DOHH2 (cell line): ENCODE data around the gene WHAMM.

Experiments
- H3F3A ChIP-seq: fragments of 200-600 bp; sonication (generic), shearing (Covaris generic); 2 replicates; pipeline ENCODE4 v1.6.0; 2016; ENCODE audit warnings: antibody characterized with exemption, mild to moderate bottlenecking; ENCODE audit not compliant: control insufficient read depth, insufficient read depth
- H3K27ac ChIP-seq: fragments of 200-600 bp; sonication (generic); 2 replicates; pipeline ENCODE4 v1.5.1; 2014; ENCODE audit warnings: low read depth, mild to moderate bottlenecking, low read length, moderate library complexity
- H3K27me3 ChIP-seq: fragments of 200-600 bp; sonication (generic); 2 replicates; pipeline ENCODE4 v1.6.1; 2014; ENCODE audit warnings: mild to moderate bottlenecking, low read length, mixed read lengths; ENCODE audit not compliant: control insufficient read depth
- H3K36me3 ChIP-seq: fragments of 200-600 bp; sonication (generic); 2 replicates; pipeline ENCODE4 v1.6.1; 2014; ENCODE audit warnings: mild to moderate bottlenecking, low read length, moderate library complexity, mixed read lengths; ENCODE audit not compliant: control insufficient read depth
- H3K4me1 ChIP-seq: fragments of 200-600 bp; sonication (generic); 2 replicates; pipeline ENCODE4 v1.6.1; 2014; ENCODE audit warnings: mild to moderate bottlenecking, low read length, mixed read lengths; ENCODE audit not compliant: control insufficient read depth
- H3K4me2 ChIP-seq: fragments of 200-600 bp; sonication (generic); 2 replicates; pipeline ENCODE4 v1.6.0; 2014; ENCODE audit warnings: mild to moderate bottlenecking, low read length, moderate library complexity
- H3K4me3 ChIP-seq: fragments of 200-600 bp; sonication (generic); 2 replicates; pipeline ENCODE4 v1.5.1; 2014; ENCODE audit warnings: mild to moderate bottlenecking, low read length, mixed read lengths
- H3K79me2 ChIP-seq: fragments of 200-600 bp; sonication (generic); 2 replicates; pipeline ENCODE4 v1.6.1; 2014; ENCODE audit warnings: mild to moderate bottlenecking, low read length, mixed read lengths; ENCODE audit not compliant: control insufficient read depth
- H3K9me2 ChIP-seq: fragments of 200-600 bp; sonication (generic); replicated peaks from 2 replicates; pipeline ENCODE4 v1.6.1; 2014; ENCODE audit warnings: mild to moderate bottlenecking, low read length, mixed read lengths; ENCODE audit not compliant: control insufficient read depth
- H3K9me3 ChIP-seq: fragments of 200-600 bp; sonication (generic); 2 replicates; pipeline ENCODE4 v1.6.1; 2014; ENCODE audit warnings: antibody characterized with exemption, low read length, mixed read lengths; ENCODE audit not compliant: control insufficient read depth, insufficient read depth
- H4K20me1 ChIP-seq: fragments of 200-600 bp; sonication (generic); 2 replicates; pipeline ENCODE4 v1.6.0; 2014; ENCODE audit warnings: low read depth, mild to moderate bottlenecking, antibody characterized with exemption, low read length, moderate library complexity; ENCODE audit not compliant: control insufficient read depth, insufficient read depth
- EZH2phosphoT487 ChIP-seq: fragments of 200-600 bp; sonication (generic); IDR thresholded peaks from 2 replicates; pipeline ENCODE4 v1.6.1; 2017; ENCODE audit warnings: borderline replicate concordance, mild to moderate bottlenecking, antibody characterized with exemption, low read length, moderate library complexity, mixed read lengths
- TF ChIP-seq, protein P1 (sequence below): fragments of 200-600 bp; sonication (generic); IDR thresholded peaks from one replicate; pipeline ENCODE4 v1.5.1; 2014; ENCODE audit warnings: antibody characterized with exemption, mild to moderate bottlenecking, low read depth, low read length; ENCODE audit not compliant: poor library complexity, severe bottlenecking

The WHAMM gene

DNA sequence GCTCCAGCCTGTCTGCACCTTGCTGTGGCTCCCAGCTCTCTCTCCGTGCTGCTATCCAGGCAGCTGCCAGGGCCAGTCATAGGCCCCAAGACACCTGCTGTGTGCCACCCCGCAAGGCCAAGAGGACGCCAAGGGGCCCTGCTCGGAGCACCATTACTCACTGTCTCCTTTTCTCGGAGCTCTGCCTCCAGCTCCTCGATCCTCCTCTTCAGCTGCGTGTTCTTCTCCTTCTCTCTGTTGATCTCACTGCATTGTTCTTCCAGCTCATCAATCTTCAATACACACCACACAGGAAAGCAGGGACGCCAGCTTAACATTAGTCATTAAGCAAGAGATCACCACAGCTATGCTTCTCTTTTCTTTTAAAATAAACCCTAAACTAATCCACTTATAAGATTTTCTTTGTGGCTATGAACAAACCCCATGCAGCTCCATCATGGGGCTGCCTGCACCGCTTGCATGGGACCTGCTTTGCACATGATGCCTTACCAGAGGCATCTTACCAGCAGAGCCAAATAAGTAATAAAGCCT is 42.6 kb downstream of the WHAMM start:
- H3K9me2 ChIP-seq = no peaks in the 10 kb centered on the region
- no peaks in the 10 kb centered on the region for H3F3A ChIP-seq
- H3K27ac ChIP-seq = no peak overlapping the region
- peaks cover 20% of the 10 kb centered on the region for H3K4me1 ChIP-seq
- H3K36me3 ChIP-seq = no peaks in the 10 kb centered on the region
- H3K4me2 ChIP-seq = no peak overlapping the region
- H3K4me3 ChIP-seq = no peak overlapping the region
- TF ChIP-seq, protein P1, sequence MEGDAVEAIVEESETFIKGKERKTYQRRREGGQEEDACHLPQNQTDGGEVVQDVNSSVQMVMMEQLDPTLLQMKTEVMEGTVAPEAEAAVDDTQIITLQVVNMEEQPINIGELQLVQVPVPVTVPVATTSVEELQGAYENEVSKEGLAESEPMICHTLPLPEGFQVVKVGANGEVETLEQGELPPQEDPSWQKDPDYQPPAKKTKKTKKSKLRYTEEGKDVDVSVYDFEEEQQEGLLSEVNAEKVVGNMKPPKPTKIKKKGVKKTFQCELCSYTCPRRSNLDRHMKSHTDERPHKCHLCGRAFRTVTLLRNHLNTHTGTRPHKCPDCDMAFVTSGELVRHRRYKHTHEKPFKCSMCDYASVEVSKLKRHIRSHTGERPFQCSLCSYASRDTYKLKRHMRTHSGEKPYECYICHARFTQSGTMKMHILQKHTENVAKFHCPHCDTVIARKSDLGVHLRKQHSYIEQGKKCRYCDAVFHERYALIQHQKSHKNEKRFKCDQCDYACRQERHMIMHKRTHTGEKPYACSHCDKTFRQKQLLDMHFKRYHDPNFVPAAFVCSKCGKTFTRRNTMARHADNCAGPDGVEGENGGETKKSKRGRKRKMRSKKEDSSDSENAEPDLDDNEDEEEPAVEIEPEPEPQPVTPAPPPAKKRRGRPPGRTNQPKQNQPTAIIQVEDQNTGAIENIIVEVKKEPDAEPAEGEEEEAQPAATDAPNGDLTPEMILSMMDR = no peak
- TF ChIP-seq EZH2phosphoT487 = no peak
- H3K27me3 ChIP-seq = no peaks in the 10 kb centered on the region
- H3K79me2 ChIP-seq = no peaks in the 10 kb centered on the region
- no peaks in the 10 kb centered on the region for H4K20me1 ChIP-seq
- H3K9me3 ChIP-seq = no peaks in the 10 kb centered on the region

DNA sequence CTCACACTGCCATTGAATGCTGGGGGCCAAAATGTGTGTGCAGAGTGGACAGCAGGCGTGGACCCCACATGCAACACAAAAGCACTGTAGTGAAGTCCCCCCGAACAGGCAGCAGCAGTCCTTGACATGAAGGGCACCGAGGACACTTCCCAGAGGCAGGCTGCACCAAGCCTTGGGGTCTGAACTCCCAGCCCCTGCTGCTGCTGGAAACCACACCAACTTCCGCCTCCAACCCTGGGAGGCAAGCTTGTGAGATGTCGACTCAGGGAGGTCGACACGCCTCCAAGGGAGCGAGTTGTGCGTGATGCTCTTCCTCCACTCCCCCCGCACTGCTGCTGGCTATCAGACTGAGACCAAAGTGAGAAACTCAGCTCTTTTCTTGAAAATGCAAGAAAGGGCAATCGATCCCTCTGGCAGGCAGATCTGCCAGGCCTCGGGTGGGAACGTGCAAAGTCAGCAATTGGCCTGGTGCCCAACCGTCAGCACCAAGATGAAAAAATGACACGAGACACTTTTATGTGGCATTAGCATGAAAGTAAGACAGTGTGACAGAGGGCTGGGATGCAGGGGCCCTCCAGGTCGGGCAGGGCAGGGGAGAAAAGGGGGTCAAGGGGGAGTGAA is 43.6 kb downstream of the WHAMM start:
- no peak overlapping the region for H3K27ac ChIP-seq
- H3K36me3 ChIP-seq = no peaks in the 10 kb centered on the region
- H3K4me3 ChIP-seq = no peak overlapping the region
- no peak overlapping the region for H3K4me2 ChIP-seq
- H3K79me2 ChIP-seq = no peaks in the 10 kb centered on the region
- no peaks in the 10 kb centered on the region for H3K9me3 ChIP-seq
- H3K27me3 ChIP-seq = no peaks in the 10 kb centered on the region
- no peak for TF ChIP-seq EZH2phosphoT487
- TF ChIP-seq, protein P1 = no peak
- no peaks in the 10 kb centered on the region for H3K9me2 ChIP-seq
- peaks cover 20% of the 10 kb centered on the region for H3K4me1 ChIP-seq
- no peaks in the 10 kb centered on the region for H3F3A ChIP-seq
- H4K20me1 ChIP-seq = no peaks in the 10 kb centered on the region

GRCh38 chr15:82854554-82854953 is 45.1 kb downstream of the WHAMM start:
- no peaks in the 10 kb centered on the region for H3K36me3 ChIP-seq
- H3K4me3 ChIP-seq = no peak overlapping the region
- no peaks in the 10 kb centered on the region for H3K9me2 ChIP-seq
- no peaks in the 10 kb centered on the region for H3K79me2 ChIP-seq
- no peaks in the 10 kb centered on the region for H3K9me3 ChIP-seq
- peaks cover 16% of the 10 kb centered on the region for H3K4me1 ChIP-seq
- no peaks in the 10 kb centered on the region for H3F3A ChIP-seq
- TF ChIP-seq, protein P1 = no peak
- TF ChIP-seq EZH2phosphoT487 = no peak
- no peaks in the 10 kb centered on the region for H4K20me1 ChIP-seq
- no peak overlapping the region for H3K4me2 ChIP-seq
- H3K27ac ChIP-seq = no peak overlapping the region
- H3K27me3 ChIP-seq = 0 out of 2 replicates have a peak, but pooled peaks cover 2% of the 10 kb centered on the region
